HCT116 (cell line): ENCODE measurements around the gene GSN. TPM values are rescaled to one million over a fixed set of nuclear protein-coding genes. Genes with fewer than 3 reads are reported as not detected.

ENCODE experiments used
- ATAC-seq: fragments of 200-7000 bp; cut with Tn5 transposase; 2 replicates; pipeline ENCODE4 v1.9.1; 2020; ENCODE audit warnings: mild to moderate bottlenecking, moderate library complexity
- BruUV-seq: library from RNA; stranded (reverse); fragments of 400-500 nt; replicated peaks from 2 replicates; lab custom pipeline; 2021; lab: Mats Ljungman, UMichigan
- CTCF ChIA-PET: fragments of 300-600 bp; sonication (Branson Sonifier 250); formaldehyde crosslinking; loops from one replicate; lab custom pipeline; 2021; ENCODE audit warnings: antibody characterized with exemption; lab: Charles Lee
- POLR2A ChIA-PET: fragments of 300-600, 350-600 bp; sonication (Branson Sonifier 250); formaldehyde crosslinking; loops from one replicate; lab custom pipeline; 2021; ENCODE audit warnings: antibody characterized with exemption; lab: Charles Lee
- RAD21 ChIA-PET, 2 experiments: fragments of 300-600 bp; sonication (Branson Sonifier 250); formaldehyde crosslinking; loops; one replicate each; lab custom pipeline; 2023; ENCODE audit warnings: low total read pairs in 2 of 2; ENCODE audit not compliant: uncharacterized antibody in 2 of 2, unreplicated experiment in 2 of 2, low non-redundant PET in 1 of 2; lab: Charles Lee
- DNase-seq: peaks from one replicate; pipeline ENCODE4 v3.0.0-alpha.2; 2010; ENCODE audit warnings: low read depth, low spot score
- H2AFZ ChIP-seq: fragments of 200-600 bp; shearing (Covaris generic), sonication (generic); 2 replicates; pipeline ENCODE4 v1.6.1; 2017; ENCODE audit warnings: low read depth, mixed run types, mixed read lengths, antibody characterized with exemption, low read length; ENCODE audit not compliant: poor library complexity, severe bottlenecking
- H3K27ac ChIP-seq: 2 replicates; pipeline ENCODE4 v1.5.1; 2012; ENCODE audit warnings: low read depth, low read length
- H3K27me3 ChIP-seq: fragments of 200-600 bp; sonication (generic); 2 replicates; pipeline ENCODE4 v1.6.1; 2016; ENCODE audit warnings: mixed run types, low read length, mixed read lengths; ENCODE audit not compliant: insufficient read depth
- H3K36me3 ChIP-seq, 2 experiments: fragments of 200-500 bp in 1 of 2; fragments of 200-600 bp in 1 of 2; sonication (Bioruptor generic) in 1 of 2; sonication (generic) in 1 of 2; 2 replicates each; pipeline versions ENCODE4 v1.5.1 to v1.6.1; 2014 to 2016; ENCODE audit warnings: low read length in 2 of 2, inconsistent platforms in 1 of 2, mixed read lengths in 1 of 2, mixed run types in 1 of 2; ENCODE audit not compliant: insufficient read depth in 2 of 2, control insufficient read depth in 1 of 2
- H3K4me1 ChIP-seq, 2 experiments: fragments of 200-600 bp in 1 of 2; sonication (generic) in 1 of 2; 2 replicates each; pipeline versions ENCODE4 v1.5.1 to v1.6.1; 2012 to 2017; ENCODE audit warnings: low read length in 2 of 2, inconsistent platforms in 1 of 2, mild to moderate bottlenecking in 1 of 2, mixed read lengths in 1 of 2, mixed run types in 1 of 2, moderate library complexity in 1 of 2; ENCODE audit not compliant: insufficient read depth in 2 of 2, control insufficient read depth in 1 of 2
- H3K4me2 ChIP-seq: fragments of 200-600 bp; sonication (generic); 2 replicates; pipeline ENCODE4 v1.6.1; 2017; ENCODE audit warnings: mixed run types, low read length, mixed read lengths
- H3K4me3 ChIP-seq, 2 experiments: fragments of 200-600 bp in 1 of 2; sonication (generic) in 1 of 2; replicated peaks in 1 of 2; 2 replicates each; pipeline ENCODE4 v1.5.1; 2011 to 2016; ENCODE audit warnings: low read length in 2 of 2, control low read depth in 1 of 2, low read depth in 1 of 2, mild to moderate bottlenecking in 1 of 2, mixed read lengths in 1 of 2, mixed run types in 1 of 2
- H3K79me2 ChIP-seq: fragments of 200-600 bp; sonication (generic); 2 replicates; pipeline ENCODE4 v1.6.1; 2017; ENCODE audit warnings: mild to moderate bottlenecking, mixed run types, low read length, moderate library complexity, mixed read lengths; ENCODE audit not compliant: insufficient read depth
- H3K9ac ChIP-seq: fragments of 200-600 bp; sonication (generic); 2 replicates; pipeline ENCODE4 v1.6.1; 2016; ENCODE audit warnings: low read length, mixed read lengths
- H3K9me2 ChIP-seq: fragments of 200-600 bp; sonication (generic), shearing (Covaris generic); 2 replicates; pipeline ENCODE4 v1.6.1; 2017; ENCODE audit warnings: mixed run types, mild to moderate bottlenecking, moderate library complexity; ENCODE audit not compliant: insufficient read depth
- H3K9me3 ChIP-seq, 2 experiments: fragments of 200-500 bp in 1 of 2; fragments of 200-600 bp in 1 of 2; sonication (Bioruptor generic) in 1 of 2; sonication (generic) in 1 of 2; 2 replicates each; pipeline ENCODE4 v1.6.1; 2014 to 2017; ENCODE audit warnings: low read length in 2 of 2, mixed read lengths in 2 of 2, inconsistent platforms in 1 of 2, low read depth in 1 of 2, mild to moderate bottlenecking in 1 of 2, mixed run types in 1 of 2, moderate library complexity in 1 of 2; ENCODE audit not compliant: control insufficient read depth in 1 of 2, insufficient read depth in 1 of 2
- H4K20me1 ChIP-seq: fragments of 200-600 bp; sonication (generic), shearing (Covaris generic); 2 replicates; pipeline ENCODE4 v1.6.1; 2017; ENCODE audit warnings: mixed run types, mild to moderate bottlenecking, moderate library complexity; ENCODE audit not compliant: insufficient read depth
- CEBPB ChIP-seq: IDR thresholded peaks from 2 replicates; pipeline ENCODE4 v1.6.1; 2012; ENCODE audit warnings: low read depth
- EZH2 ChIP-seq: fragments of 200-600 bp; sonication (generic); IDR thresholded peaks from 2 replicates; pipeline ENCODE4 v1.6.1; 2017; ENCODE audit warnings: antibody characterized with exemption, mixed run types
- EZH2phosphoT487 ChIP-seq: fragments of 200-600 bp; IDR thresholded peaks from 2 replicates; pipeline ENCODE4 v1.6.1; 2018; ENCODE audit warnings: antibody characterized with exemption, borderline replicate concordance
- JUND ChIP-seq: IDR thresholded peaks from 2 replicates; pipeline ENCODE4 v1.6.1; 2012
- POLR2A ChIP-seq: IDR thresholded peaks from 2 replicates; pipeline ENCODE4 v1.7.0; 2011; ENCODE audit warnings: borderline replicate concordance; ENCODE audit not compliant: insufficient read depth, insufficient read length; ENCODE audit errors: extremely low read depth
- RAD21 ChIP-seq: IDR thresholded peaks from 2 replicates; pipeline ENCODE4 v1.6.1; 2012; ENCODE audit warnings: low read depth, mild to moderate bottlenecking
- SIN3A ChIP-seq: IDR thresholded peaks from 2 replicates; pipeline ENCODE4 v1.6.1; 2012; ENCODE audit warnings: low read depth
- SRF ChIP-seq: IDR thresholded peaks from 2 replicates; pipeline ENCODE4 v1.6.1; 2012; ENCODE audit warnings: low read depth
- YY1 ChIP-seq: IDR thresholded peaks from 2 replicates; pipeline ENCODE4 v1.6.1; 2011; ENCODE audit warnings: low read length, low read depth, moderate library complexity, mild to moderate bottlenecking; ENCODE audit not compliant: insufficient replicate concordance; ENCODE audit errors: extremely low read depth
- intact Hi-C: fragments of 100-400 bp; cut with micrococcal nuclease; formaldehyde crosslinking; loops from 2 replicates; pipeline ENCODE4 v1.10.0; 2022
- total RNA-seq: library from RNA; stranded (reverse); gene quantifications from one replicate; pipeline ENCODE4 v1.2.1, GENCODE V29; 2021; ENCODE audit not compliant: unreplicated experiment
- TF ChIP-seq, protein P1 (sequence below): IDR thresholded peaks from 2 replicates; pipeline ENCODE4 v1.6.1; 2012
- TF ChIP-seq, protein P2 (sequence below), 3 experiments: fragments of 200-600 bp in 1 of 3; sonication (generic) in 1 of 3; IDR thresholded peaks in 2 of 3; conservative IDR thresholded peaks in 1 of 3; 2 replicates each; pipeline ENCODE4 v1.5.1; 2012 to 2017; ENCODE audit warnings: low read depth in 2 of 3, low read length in 2 of 3, antibody characterized with exemption in 1 of 3, borderline replicate concordance in 1 of 3, control low read depth in 1 of 3, mild to moderate bottlenecking in 1 of 3, mixed read lengths in 1 of 3, mixed run types in 1 of 3, moderate library complexity in 1 of 3; ENCODE audit not compliant: insufficient read depth in 1 of 3

GSN gene
- total RNA-seq, 1 experiment from 2014 or later = 71.3 TPM

DNA sequence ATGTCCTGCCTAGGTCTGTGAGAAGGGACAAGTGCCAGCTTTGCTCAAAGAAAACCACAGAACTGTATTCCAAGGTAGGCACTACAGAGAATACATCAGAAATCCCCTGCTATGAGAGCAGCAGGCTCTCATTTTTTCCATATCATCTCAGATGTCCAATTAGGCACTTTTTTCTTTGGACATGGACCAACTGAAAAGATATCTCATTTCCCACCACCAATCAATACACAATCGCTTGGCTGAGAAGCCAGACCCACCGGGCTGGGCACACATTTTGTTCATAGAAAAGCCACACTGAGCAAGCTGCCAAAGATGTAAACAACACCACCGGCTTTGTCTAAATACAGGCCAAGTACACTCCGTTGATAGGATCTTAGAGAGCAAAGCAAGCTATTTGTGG is 76.2 kb downstream of the GSN start:
- intact Hi-C loops = no loop called here
- no peaks in the 10 kb centered on the region; a peak in 1 of 4 replicates for H3K36me3 ChIP-seq
- no peak overlapping the region for H3K4me2 ChIP-seq
- H2AFZ ChIP-seq = no peak overlapping the region
- POLR2A ChIA-PET = no interaction called here
- no peak overlapping the region for H3K9ac ChIP-seq
- H3K9me2 ChIP-seq = no peaks in the 10 kb centered on the region
- H3K79me2 ChIP-seq = no peaks in the 10 kb centered on the region
- ATAC-seq (no peak), DNase-seq (no peak)
- CTCF ChIA-PET = interaction anchor here (0.9 to 1.5 kb wide), 2 partner anchors 13 to 24 kb away, joined by 3 to 6 read pairs; no protein-coding TSS in a partner anchor
- no peaks in the 10 kb centered on the region for H4K20me1 ChIP-seq
- no peaks in the 10 kb centered on the region for H3K27me3 ChIP-seq
- RAD21 ChIA-PET = no interaction called here
- no TSS peak for BruUV-seq
- no peak overlapping the region for H3K4me3 ChIP-seq
- TF ChIP-seq CEBPB (no peak), POLR2A (no peak)
- TF ChIP-seq, protein P1, sequence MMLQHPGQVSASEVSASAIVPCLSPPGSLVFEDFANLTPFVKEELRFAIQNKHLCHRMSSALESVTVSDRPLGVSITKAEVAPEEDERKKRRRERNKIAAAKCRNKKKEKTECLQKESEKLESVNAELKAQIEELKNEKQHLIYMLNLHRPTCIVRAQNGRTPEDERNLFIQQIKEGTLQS = no peak
- TF ChIP-seq, all 23 proteins: peak for 0
- Histone ChIP-seq H3K27ac (no peak overlapping the region), H3K4me1 (no peaks in the 10 kb centered on the region), H3K9me3 (no peaks in the 10 kb centered on the region)

- ATAC-seq (no peak), DNase-seq (no peak)
- H2AFZ ChIP-seq = no peak overlapping the region
- no peaks in the 10 kb centered on the region for H3K4me1 ChIP-seq
- no peaks in the 10 kb centered on the region for H4K20me1 ChIP-seq
- TF ChIP-seq YY1 (no peak), RAD21 (no peak), SIN3A (no peak), JUND (no peak), EZH2phosphoT487 (no peak), EZH2 (no peak), SRF (no peak)
- TF ChIP-seq, protein P1 = no peak
- TF ChIP-seq, protein P2, sequence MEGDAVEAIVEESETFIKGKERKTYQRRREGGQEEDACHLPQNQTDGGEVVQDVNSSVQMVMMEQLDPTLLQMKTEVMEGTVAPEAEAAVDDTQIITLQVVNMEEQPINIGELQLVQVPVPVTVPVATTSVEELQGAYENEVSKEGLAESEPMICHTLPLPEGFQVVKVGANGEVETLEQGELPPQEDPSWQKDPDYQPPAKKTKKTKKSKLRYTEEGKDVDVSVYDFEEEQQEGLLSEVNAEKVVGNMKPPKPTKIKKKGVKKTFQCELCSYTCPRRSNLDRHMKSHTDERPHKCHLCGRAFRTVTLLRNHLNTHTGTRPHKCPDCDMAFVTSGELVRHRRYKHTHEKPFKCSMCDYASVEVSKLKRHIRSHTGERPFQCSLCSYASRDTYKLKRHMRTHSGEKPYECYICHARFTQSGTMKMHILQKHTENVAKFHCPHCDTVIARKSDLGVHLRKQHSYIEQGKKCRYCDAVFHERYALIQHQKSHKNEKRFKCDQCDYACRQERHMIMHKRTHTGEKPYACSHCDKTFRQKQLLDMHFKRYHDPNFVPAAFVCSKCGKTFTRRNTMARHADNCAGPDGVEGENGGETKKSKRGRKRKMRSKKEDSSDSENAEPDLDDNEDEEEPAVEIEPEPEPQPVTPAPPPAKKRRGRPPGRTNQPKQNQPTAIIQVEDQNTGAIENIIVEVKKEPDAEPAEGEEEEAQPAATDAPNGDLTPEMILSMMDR (IDR thresholded peaks at IDR 0.05 in 2 of 3, conservative IDR thresholded peaks at IDR 0.05 in 1 of 3; ENCODE audit: borderline replicate concordance in 1 of 3, insufficient read depth in 1 of 3, low read depth in 2 of 3, low read length in 2 of 3) = no peak
- no peaks in the 10 kb centered on the region for H3K27me3 ChIP-seq
- no peak overlapping the region for H3K4me2 ChIP-seq
- no peak overlapping the region for H3K4me3 ChIP-seq
- H3K9ac ChIP-seq = no peak overlapping the region
- no peaks in the 10 kb centered on the region; a peak in 1 of 4 replicates for H3K36me3 ChIP-seq
- ChIA-PET CTCF (interaction anchor here (1.5 kb wide), 1 partner anchor 25 kb away, joined by 6 read pairs; no protein-coding TSS in a partner anchor), RAD21 (no interaction called here), POLR2A (no interaction called here)
- H3K79me2 ChIP-seq = no peaks in the 10 kb centered on the region
- H3K9me3 ChIP-seq = no peaks in the 10 kb centered on the region
- BruUV-seq = no TSS peak
- H3K9me2 ChIP-seq = no peaks in the 10 kb centered on the region
- H3K27ac ChIP-seq = no peak overlapping the region
- intact Hi-C loops = no loop called here
These were observed 77.1 kb downstream of the GSN start for GRCh38 chr9:121345070-121345469.
